Eye (tissue), 1 donor: ENCODE results near the gene NRXN3.

Source experiments
- DNase-seq: peaks from one replicate; pipeline ENCODE4 v3.0.0-alpha.2; 2015

NRXN3 gene

DNA sequence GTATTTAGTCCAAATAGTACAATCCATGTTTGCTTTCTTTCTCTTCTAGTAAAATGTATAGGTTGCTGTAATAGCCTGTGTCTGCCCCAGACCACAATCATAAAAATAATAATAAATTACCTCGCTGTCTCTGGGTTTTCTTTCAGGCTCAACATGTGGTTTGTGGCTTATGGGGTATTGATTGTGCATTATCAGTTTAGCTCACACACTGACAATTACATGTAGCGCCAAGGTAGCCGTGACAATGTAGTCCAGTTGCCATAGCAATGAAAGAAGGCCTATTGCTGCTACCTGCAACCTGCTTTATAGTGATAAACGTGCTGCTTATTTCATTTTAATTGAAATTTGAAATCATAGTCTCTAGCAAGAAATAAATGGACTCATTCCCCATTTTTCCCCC, 1009.8 kb downstream of the NRXN3 start:
- no peak for DNase-seq

DNA sequence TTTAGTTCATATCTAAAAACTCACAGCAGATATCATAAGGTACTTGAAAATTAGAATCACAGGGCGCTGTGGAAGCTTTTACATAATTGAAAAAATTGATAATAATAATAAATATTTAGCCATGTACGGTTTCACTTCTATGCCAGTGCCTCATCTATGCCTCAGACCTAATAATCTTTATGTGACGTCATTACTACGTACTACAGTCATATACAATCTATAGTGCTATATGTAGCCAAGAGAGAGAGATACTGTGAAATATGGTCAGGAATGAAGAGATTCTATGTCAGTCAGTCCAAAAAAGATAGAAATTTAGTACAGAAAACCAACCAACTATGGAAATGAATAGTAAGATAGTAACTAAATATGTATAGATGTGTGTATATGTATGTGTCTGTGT, 1010.5 kb downstream of the NRXN3 start:
- DNase-seq = no peak

DNA sequence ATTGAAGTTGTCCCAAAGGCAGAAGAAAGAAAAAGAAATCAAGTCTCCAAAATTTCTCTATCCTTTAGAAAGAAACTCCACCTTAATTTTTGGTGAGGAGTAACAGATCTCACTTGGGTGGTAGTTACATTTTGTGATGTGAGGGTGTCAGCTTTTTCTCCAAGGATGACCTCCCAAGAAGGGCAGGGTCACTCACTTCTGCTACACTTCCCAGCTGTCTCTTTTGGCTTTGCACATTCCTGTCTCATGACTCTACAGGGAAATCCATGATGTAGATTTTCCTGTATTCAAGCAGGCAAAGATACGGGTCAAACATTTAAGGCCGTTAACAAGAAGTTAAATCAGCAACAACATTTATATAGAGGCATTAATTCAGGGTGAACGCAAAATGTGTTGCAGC, 1016.4 kb downstream of the NRXN3 start:
- DNase-seq = no peak

DNA sequence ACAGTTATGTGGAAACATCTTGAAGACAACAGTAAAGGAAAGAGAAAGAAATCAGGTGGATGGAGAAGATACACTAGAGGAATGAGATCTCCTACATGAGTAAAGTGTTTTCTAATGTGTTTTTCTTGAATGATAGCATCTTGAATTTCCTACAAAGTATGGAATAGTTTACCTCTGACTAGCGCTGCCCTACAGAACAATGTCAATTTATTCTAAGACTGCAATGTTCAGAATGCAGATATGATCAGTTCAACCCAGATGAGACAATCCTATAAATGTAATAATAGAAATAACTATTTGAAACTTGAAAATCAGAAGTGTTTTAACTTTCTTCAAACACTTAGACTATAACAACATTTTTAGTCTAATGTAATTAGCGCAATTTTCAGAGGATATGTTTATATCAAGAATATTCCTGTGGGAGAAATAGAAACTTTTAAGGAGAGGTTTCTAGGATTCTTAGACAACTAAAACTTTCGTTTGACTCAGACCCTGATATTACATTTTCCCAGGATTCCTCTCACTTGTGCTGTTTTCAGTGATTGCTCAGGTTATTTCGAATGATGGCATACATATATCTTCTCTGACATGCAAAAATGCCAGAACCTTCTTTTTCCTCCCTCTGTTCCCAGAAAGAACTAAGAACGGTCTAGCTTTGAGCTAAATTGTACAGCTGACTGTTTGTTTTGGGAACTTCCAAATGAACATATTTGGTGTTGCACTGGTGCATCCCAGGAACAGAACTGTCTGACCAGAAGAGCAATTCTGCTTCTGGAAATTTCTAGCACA, 1023.7 kb downstream of the NRXN3 start:
- DNase-seq = no peak

DNA sequence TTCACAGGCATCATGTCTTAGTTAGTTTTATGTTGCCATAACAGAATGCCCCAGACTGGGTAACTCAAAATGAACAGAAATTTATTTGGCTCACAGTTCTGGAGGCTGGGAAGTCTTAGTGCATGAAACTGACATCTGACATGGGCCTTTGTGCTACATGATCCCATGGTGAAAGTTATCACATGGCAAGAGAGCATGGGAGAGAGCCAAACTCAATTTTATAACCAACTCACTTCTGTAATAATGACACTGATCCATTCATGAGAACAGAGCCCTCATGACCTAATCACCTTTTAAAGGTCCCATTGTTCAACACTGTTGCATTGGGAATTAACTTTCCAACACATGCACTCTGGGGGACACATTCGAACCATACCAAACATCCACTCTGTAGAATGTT, 1026.0 kb downstream of the NRXN3 start:
- no peak for DNase-seq

DNA sequence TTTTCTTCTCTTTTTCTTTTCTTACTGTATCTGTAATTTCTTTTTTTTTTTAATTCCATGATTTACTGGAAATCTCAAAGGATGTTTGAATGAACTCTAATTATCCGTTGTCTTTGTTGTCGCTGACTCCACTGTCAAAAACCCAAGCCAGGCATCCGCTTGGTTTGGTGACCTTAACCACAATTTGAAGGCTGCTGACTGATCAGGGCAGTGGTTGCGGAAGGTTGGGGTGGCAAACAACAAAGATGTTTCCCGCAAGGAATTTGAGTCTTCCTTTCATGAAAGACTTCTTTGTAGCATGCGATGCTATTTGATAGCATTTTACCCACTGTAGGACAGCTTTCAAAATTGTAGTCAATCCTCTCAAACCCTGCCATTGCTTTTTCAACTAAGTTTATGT, 1027.3 kb downstream of the NRXN3 start:
- DNase-seq = no peak

DNA sequence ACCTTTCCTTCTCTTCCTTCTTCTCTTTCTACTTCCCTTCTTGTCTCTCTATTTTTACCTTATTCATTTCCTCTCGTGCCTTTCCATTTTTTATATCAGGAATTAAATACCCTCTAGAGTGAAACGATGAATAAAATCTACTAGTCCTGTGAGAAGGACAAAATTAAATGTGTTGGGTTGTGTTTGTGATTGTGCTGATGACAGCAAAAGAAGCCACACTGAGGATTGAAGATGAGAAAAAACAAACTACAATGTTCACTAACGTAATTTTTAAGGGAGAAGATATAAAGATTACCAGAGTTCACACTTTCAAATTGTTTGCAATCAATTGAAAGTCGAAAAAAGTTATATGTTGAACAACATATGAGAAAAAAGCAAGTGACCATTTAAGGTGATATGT, 1029.0 kb downstream of the NRXN3 start:
- DNase-seq = no peak

DNA sequence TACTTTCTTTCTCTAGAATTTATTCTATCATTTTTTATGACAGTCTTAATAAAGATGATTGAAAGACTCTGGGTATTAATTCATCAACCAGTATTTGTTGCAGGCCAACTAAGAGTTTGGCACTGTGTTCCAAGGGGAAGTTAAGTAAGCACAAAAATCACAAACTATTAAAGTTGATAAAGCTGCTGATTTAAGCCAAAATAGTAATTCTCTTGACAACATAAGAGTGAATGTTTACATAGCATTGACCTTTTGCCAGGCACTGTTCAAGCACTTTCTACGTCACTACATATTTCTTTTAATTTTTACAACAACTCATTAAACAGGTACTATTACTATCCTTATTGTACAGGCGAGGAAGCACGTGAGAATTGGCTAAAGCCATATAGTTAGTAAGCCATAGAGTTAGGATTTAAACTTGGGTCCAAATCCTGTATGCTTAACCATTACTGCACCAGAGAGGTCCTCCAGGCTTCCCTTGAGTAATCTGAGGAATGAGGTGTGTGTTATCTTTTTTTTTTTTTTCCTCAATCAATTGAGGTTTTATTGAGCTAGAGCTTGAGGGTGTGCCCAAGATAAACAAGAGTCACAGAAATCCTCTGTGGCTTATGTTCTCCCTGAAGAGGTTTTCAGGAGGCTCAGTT, 1031.5 kb downstream of the NRXN3 start:
- no peak for DNase-seq

DNA sequence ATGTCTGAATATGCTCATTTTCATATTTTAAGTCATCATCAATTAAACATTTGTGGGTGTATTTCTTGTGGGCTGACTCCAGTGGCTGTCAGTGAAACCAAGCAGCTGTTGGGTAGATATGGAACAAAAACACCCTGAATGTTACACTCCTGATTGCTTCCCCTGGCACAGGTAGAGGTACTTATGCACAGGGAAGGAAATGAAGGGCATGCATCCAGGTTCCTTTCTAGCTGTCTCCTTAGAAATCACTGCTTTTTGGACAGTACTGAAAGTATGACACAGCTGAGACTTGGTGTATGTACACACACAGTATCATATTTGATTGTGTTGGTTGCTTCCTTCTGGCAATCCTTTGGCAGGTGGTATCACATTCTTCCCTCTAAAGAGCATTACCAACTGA, 1034.4 kb downstream of the NRXN3 start:
- DNase-seq = no peak

DNA sequence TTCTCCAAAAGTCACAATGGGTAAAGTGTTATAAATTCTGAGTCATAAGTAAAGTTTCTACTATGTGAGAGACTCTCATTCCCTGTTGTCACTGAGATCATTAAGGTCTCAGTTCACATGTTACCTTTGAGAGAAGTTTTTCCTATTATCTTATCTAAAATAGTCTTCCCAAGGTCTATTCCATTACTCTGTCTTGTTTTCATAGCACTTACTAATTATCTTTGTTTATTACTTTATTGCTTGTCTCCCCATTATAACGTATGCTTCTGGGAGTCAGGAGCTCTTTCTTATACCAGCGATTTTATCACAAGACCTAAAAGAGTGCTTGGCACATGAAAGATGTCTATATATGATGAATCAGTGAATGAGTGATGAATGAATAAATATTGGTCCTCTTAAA, 1039.2 kb downstream of the NRXN3 start:
- DNase-seq = no peak

DNA sequence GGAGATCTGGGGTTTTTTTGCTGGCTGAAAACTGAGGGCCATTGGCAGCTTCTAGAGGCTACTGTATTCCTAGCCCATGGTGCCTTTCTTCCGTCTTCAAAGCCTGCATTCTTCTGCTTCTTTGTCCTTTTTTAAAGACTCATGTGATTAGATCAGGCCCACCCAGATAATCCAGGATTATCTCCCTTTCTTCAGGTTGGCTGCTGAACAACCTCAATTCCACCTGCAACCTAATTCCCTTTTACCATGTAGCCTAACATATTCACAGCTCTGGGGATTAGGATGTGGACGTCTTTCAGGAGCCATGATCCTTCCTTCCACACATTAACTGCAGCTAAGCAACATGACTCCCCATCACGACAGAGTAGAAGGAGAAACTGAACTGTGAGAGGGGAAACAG, 1055.6 kb downstream of the NRXN3 start:
- DNase-seq = no peak

DNA sequence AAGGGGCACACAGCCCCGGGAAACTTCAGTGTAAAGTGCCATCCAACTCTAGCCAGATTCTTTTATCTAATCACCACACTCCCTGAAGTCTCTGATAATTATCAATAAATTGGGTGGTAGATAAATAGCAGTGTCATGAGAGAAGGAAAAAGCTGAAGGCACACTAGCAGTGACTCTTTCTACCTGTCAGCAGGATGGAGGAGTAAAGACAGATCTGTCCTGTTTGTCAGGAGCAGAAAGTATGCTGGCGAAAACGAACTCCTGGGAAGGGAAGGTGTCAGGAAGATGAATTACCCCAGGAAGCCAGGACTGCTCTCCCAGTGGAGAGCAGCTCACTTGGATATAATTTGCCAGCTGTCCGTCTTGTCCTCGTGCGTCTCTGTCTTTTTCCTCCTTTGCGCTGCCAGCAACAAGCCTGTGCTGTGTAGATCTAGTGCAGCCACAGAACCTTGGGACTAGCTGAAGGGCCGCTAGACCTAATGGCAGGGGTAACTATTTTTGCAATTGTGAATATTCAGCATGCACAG, 1059.3 kb downstream of the NRXN3 start:
- DNase-seq = no peak

DNA sequence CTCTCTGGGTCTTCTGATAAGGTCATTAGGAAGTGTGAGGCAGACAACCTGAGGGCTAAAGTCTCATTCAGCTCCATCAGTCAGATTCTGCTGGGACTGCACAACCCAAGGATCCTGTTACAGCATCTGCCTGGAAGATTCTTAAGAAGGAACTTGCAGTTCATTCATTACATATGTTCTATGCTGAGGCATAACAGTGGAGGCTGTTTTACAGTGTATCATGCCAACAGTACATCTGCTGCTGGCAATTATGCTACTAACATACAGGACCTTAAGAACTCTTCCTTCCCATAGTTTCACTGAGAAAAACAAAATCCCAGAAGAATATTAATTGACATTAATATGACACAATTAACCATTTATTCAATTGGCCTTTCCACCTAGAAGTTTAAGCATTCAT, 1072.5 kb downstream of the NRXN3 start:
- DNase-seq = no peak

DNA sequence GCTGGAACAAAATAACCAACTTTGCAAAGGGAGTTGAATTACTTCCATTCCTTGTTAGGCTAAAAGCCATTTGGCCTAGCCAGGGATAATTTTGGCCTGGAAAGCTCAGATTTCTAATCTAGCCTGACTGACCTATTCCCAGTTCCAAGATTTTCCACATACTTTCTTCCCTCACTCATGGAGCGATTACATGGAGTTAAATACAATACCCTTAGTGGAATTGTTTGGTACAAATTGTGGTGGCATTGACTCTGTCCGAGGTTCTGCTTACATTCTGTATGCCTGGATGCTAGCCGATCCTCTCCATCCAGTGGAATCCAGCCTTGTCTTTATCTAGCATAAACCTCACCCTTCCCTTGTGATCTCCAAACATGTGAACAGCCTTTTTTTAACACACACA, 1076.0 kb downstream of the NRXN3 start:
- DNase-seq = no peak

DNA sequence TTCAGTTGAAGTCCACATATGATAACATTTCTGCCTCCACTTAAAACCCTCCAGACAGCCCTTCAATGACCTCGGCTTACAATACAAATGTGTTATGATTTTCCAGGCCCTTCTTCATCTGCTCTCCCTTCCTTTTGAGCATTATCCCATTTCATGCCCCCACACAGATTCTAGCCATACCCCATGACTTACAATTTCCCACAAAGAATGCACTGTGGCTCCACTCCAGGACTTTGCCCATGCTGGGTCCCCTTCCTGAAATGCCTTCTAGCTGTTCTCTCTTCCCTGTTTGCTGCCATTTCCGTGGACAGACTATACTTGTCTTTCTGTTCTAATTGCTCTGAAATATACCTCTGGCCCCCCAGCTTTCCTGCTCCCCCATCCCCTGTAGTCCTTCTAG, 1078.0 kb downstream of the NRXN3 start:
- DNase-seq = no peak

DNA sequence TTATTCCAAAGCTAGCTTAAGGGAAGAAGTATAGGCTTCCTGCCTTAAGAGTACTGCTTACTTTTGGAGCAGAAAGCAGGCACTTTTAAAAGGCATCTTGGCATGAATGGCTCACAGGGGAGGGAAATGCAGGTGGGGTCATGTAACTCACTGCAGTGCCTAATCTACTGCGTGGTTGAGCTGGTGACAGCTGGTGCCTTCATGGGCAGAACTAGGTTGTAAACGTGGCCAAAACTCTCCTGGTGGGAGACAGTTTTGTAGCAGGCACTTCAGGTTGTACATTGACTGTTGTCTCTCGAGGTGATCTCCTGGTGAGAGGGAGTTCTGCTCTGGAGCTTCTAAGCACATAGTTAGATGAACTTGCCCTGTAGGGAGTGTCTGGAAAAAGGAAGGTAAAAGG, 1078.6 kb downstream of the NRXN3 start:
- DNase-seq = no peak

DNA sequence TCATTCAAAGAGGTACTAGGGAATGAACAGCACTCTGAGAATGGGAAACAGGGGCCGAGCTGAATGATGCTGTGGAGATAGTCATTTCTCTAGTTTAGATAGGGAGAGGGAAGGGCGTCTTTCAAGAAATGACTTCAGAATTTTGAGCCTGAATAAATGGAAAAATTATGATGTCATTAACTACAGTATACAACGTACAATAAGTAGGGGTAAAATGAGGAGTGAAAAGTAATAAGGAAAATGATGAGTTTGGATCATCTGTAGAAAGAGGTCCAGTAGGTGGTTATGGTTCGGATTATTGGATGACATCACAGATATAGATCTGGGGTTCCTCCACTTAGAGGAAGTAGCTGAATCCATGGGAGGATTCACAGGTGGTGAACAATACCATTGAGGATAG, 1081.1 kb downstream of the NRXN3 start:
- DNase-seq = no peak

DNA sequence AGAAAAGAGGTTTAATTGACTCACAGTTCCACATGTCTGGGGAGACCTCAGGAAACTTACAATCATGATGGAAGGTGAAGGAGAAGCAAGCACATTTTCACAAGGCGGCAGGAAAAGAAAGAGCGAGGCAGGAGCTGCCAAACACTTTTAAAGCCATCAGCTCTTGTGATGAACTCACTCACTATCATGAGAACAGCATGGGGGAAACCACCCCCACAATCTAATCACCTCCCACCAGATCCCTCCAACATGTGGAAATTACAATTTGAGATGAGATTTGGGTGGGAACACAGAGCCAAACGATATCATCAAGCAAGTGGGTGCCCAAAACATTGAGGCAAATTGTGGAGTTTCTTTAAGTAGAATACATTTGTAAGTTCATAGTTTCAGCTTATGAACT, 1083.4 kb downstream of the NRXN3 start:
- no peak for DNase-seq

DNA sequence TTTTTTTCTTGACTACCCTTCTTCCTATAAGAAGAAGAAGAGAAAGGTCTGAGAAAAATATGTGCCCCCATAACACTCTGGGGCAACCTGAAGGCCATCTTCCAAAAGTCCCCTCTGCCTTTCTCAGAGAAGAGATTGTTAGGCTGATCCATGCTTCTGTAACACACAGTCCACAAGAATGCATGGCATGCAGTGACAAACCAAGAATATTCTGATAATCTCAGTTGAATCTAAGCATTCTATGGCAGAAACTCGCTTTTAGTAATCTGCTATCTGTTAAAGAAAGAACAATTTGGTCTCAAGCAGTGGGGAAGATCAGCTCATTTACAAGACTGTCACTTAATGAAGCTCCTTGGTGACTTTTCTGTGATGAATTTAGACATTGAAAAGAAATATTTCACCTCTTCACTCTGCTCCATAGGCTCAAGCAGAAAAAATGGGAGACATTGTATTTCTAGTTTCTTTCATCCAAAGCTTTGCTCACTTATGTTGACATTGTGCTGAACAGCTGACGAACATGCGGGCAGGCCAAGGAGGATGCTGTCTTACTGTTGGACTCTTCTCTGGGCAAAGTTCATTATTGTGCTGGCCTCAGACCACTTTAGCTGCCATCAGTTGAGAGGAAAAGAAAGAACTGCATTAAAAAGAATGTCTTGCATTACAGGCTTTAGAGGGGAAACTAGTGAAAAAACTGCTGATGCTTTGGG, 1084.0 kb downstream of the NRXN3 start:
- no peak for DNase-seq

DNA sequence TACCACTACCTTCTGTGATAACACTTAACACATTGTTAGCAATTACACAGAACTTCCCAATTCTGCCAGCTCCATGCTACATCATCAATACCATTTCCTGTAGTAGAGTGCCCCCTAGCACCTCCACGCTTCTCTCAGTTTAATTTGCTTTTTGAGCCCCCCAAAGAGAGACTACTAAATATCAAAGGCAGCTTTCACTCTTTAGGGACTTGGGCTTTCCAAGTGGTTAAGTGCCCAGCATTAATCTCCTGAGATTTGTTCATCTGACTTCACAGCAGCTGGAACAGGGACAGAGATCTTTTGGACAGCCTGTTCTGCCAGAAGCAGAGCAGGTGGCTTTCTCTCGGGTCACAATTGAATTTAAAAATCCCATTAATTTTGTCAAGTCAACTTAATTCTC, 1086.2 kb downstream of the NRXN3 start:
- DNase-seq = peak; percentile 58

DNA sequence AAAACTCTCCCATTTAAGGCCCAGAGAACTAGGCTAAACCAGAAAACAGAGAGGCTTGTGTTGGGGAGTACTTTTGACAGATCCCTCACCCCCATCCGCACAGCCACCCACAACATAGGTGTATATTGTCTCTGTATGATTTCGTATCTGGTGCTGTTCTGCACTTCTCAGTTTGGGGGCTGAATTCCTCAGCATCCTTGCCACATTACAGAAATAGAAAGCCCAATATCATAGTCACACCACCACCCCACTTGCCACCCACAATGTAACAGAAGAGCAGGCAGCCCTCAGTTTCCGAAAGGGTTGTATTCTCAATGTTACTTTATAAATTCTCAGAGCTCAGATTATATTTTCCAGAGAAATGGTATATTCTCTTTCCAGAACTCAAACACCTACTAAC, 1090.2 kb downstream of the NRXN3 start:
- DNase-seq = no peak

DNA sequence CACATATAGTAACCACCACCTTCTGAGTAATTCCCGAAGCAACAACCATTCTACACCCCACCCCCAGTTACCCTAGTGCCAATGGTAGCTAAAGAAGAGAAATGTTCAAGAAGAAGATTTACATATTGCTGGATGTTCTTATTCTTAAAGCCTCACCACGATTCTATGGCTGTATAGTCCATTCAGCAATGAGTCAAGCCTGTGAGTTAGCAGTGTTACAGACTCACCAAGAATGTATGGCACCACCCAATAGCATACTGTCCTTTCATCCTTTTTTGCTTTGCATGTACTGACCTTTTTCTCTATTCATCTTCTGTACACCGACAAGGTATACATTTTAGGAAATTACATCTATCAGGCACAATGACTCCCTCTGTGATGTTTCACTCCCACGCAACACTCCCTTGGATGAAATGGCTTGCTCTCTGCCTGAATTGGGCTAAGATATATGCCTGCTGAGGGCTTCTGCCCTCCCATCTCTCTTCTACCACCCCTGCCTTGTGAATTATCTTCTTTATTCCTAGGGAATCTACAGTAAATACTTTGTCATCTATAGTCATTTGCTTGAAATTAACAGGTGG, 1095.3 kb downstream of the NRXN3 start:
- no peak for DNase-seq

DNA sequence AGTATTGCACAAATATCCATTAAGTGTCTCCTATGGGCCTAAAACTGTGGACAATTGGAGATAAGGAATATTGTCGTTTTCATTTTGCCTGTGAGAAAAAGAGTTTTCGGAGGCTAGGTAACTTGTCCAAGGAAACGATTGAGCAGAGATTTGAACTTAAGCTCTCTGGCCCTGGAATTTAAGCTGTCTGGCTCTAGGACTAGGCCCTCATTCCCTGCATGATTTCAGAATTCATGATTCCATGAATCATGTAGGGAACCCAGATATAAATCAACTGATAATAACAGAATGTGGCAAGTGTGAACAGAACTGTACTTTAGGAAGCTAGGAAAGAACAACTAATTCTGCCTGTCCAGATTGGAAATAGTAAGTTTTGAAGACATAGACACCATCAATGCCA, 1100.2 kb downstream of the NRXN3 start:
- DNase-seq = no peak

DNA sequence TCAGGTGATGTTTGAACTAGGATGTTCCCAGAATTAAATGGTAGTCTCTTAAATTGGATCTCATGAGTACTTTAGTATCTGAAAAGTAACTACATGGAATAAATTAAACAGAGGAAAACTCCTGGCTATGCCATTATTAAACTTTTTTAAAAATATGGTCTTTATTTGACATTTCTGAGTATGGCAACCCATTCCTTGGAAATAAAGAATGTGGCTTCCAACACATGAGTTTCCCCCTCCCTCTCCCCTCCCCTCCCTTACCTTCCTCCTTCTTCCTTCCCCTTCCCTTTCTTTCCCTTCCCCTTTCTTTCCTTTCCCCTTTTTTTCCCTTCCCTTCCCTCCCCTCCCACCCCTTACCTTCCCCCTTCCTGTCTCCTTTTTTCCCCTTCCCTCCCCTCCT, 1100.9 kb downstream of the NRXN3 start:
- no peak for DNase-seq
